ENCODE data around the gene PSMD5.
"Not testable (repeated sequence)": the region's sequence is repeated elsewhere in the genome, so short reads cannot be mapped to it uniquely, and the experiment has no call there.

Gene PSMD5

GRCh38 chr9:120854596-120855327 is 12.0 kb upstream of the PSMD5 start:
- DNase-seq, result no peak

GRCh38 chr9:120853198-120853597 is 10.5 kb upstream of the PSMD5 start:
- DNase-seq, result no peak

- peak; percentile 44 for DNase-seq
Measured at GRCh38 chr9:120852240-120853010, 9.7 kb upstream of the PSMD5 start.

- no peak for DNase-seq
Measured at GRCh38 chr9:120851449-120851848, 8.7 kb upstream of the PSMD5 start.

GRCh38 chr9:120850315-120850714 is 7.6 kb upstream of the PSMD5 start:
- DNase-seq, result no peak

GRCh38 chr9:120846906-120847305 is 4.2 kb upstream of the PSMD5 start:
- DNase-seq, result no peak

- no peak for DNase-seq
Measured at GRCh38 chr9:120846251-120846889, 3.6 kb upstream of the PSMD5 start.

GRCh38 chr9:120845255-120845654 is 2.5 kb upstream of the PSMD5 start:
- no peak for DNase-seq

- peak; percentile 34 for DNase-seq
Measured at GRCh38 chr9:120841930-120842684, 615 bp downstream of the PSMD5 start.

GRCh38 chr9:120839146-120839545 is 3.6 kb downstream of the PSMD5 start:
- DNase-seq, result no peak

GRCh38 chr9:120837921-120838320 is 4.8 kb downstream of the PSMD5 start:
- DNase-seq, result no peak

GRCh38 chr9:120833325-120833724 is 9.4 kb downstream of the PSMD5 start:
- DNase-seq, result no peak

GRCh38 chr9:120832807-120833206 is 9.9 kb downstream of the PSMD5 start:
- no peak for DNase-seq

- DNase-seq, result no peak
Measured at GRCh38 chr9:120830865-120831264, 11.9 kb downstream of the PSMD5 start.

- DNase-seq, result no peak
Measured at GRCh38 chr9:120830151-120830550, 12.6 kb downstream of the PSMD5 start.

- DNase-seq, result no peak
Measured at GRCh38 chr9:120829650-120830049, 13.1 kb downstream of the PSMD5 start.

GRCh38 chr9:120820095-120820494 is 22.6 kb downstream of the PSMD5 start:
- no peak for DNase-seq

- no peak for DNase-seq
Measured at GRCh38 chr9:120818595-120818994, 24.1 kb downstream of the PSMD5 start.

- no peak for DNase-seq
Measured at GRCh38 chr9:120815075-120815474, 27.6 kb downstream of the PSMD5 start.

GRCh38 chr9:120808931-120809330 is 33.8 kb downstream of the PSMD5 start:
- DNase-seq, result no peak

GRCh38 chr9:120807607-120808379 is 34.9 kb downstream of the PSMD5 start:
- no peak for DNase-seq

GRCh38 chr9:120804784-120805363 is 37.8 kb downstream of the PSMD5 start:
- not testable (repeated sequence) for DNase-seq
